Measurements from ENCODE around the gene ZCCHC24.

ZCCHC24 gene

GRCh38 chr10:79472951-79473350 lies 27.5 kb upstream of the ZCCHC24 start:
- peaks cover 18% of the 10 kb centered on the region for H3K27me3 ChIP-seq (ENCODE audit: insufficient read depth, insufficient read length)
- DNase-seq (ENCODE audit: low read depth, low spot score), result no peak
- no peaks in the 10 kb centered on the region for H3K36me3 ChIP-seq (ENCODE audit: insufficient read depth, insufficient read length, low read length)
- H3K4me1 ChIP-seq (ENCODE audit: insufficient read depth, insufficient read length), result no peaks in the 10 kb centered on the region
- no peak overlapping the region for H3K9ac ChIP-seq (ENCODE audit: insufficient read length, low read depth)
- no peak overlapping the region for H3K4me3 ChIP-seq (ENCODE audit: insufficient read length, low read depth)
- TF ChIP-seq ZNF274 (IDR thresholded peaks at IDR 0.05; ENCODE audit: low read depth, low read length), result no peak
- no peak for TF ChIP-seq SUZ12 (IDR thresholded peaks at IDR 0.05; ENCODE audit: extremely low read depth, insufficient read depth, insufficient read length)
- no peak for TF ChIP-seq YY1 (IDR thresholded peaks at IDR 0.05; ENCODE audit: insufficient read depth, insufficient read length)
- H3K9me3 ChIP-seq (ENCODE audit: insufficient read depth, low read length), result no peaks in the 10 kb centered on the region

DNA sequence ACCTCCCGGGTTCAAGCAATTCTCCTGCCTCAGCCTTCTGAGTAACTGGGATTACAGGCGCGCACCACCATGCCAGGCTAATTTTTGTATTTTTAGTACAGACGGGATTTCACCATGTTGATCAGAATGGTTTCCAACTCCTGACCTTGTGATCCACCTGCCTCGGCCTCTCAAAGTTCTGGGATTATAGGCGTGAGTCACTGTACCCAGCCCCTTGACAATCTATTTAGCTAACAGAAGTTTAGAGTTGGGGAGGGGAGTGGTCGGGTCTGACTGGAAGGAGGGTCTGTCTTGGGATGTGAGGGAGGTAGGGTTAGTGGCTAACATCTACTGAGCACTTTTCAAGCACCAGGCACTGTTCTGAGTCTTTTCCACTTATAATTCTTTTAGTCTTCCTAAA lies 27.0 kb upstream of the ZCCHC24 start:
- TF ChIP-seq SUZ12 (IDR thresholded peaks at IDR 0.05; ENCODE audit: extremely low read depth, insufficient read depth, insufficient read length) (no peak), YY1 (IDR thresholded peaks at IDR 0.05; ENCODE audit: insufficient read depth, insufficient read length) (no peak), ZNF274 (IDR thresholded peaks at IDR 0.05; ENCODE audit: low read depth, low read length) (no peak)
- Histone ChIP-seq H3K4me1 (ENCODE audit: insufficient read depth, insufficient read length) (no peaks in the 10 kb centered on the region), H3K9me3 (ENCODE audit: insufficient read depth, low read length) (no peaks in the 10 kb centered on the region), H3K27me3 (ENCODE audit: insufficient read depth, insufficient read length) (peaks cover 18% of the 10 kb centered on the region), H3K9ac (ENCODE audit: insufficient read length, low read depth) (no peak overlapping the region), H3K4me3 (ENCODE audit: insufficient read length, low read depth) (no peak overlapping the region), H3K36me3 (ENCODE audit: insufficient read depth, insufficient read length, low read length) (no peaks in the 10 kb centered on the region)
- no peak for DNase-seq (ENCODE audit: low read depth, low spot score)

- no peaks in the 10 kb centered on the region for H3K4me1 ChIP-seq (ENCODE audit: insufficient read depth, insufficient read length)
- no peaks in the 10 kb centered on the region for H3K36me3 ChIP-seq (ENCODE audit: insufficient read depth, insufficient read length, low read length)
- no peak overlapping the region for H3K9ac ChIP-seq (ENCODE audit: insufficient read length, low read depth)
- no peak overlapping the region for H3K4me3 ChIP-seq (ENCODE audit: insufficient read length, low read depth)
- H3K27me3 ChIP-seq (ENCODE audit: insufficient read depth, insufficient read length), result peaks cover 18% of the 10 kb centered on the region
- DNase-seq (ENCODE audit: low read depth, low spot score), result no peak
- TF ChIP-seq ZNF274 (IDR thresholded peaks at IDR 0.05; ENCODE audit: low read depth, low read length), result no peak
- TF ChIP-seq SUZ12 (IDR thresholded peaks at IDR 0.05; ENCODE audit: extremely low read depth, insufficient read depth, insufficient read length), result no peak
- TF ChIP-seq YY1 (IDR thresholded peaks at IDR 0.05; ENCODE audit: insufficient read depth, insufficient read length), result no peak
- no peaks in the 10 kb centered on the region for H3K9me3 ChIP-seq (ENCODE audit: insufficient read depth, low read length)
Measured at GRCh38 chr10:79471776-79472175, 26.4 kb upstream of the ZCCHC24 start.

GRCh38 chr10:79470096-79470495 lies 24.7 kb upstream of the ZCCHC24 start:
- no peak overlapping the region for H3K9ac ChIP-seq (ENCODE audit: insufficient read length, low read depth)
- H3K36me3 ChIP-seq (ENCODE audit: insufficient read depth, insufficient read length, low read length), result no peaks in the 10 kb centered on the region
- H3K27me3 ChIP-seq (ENCODE audit: insufficient read depth, insufficient read length), result peaks cover 5% of the 10 kb centered on the region
- no peaks in the 10 kb centered on the region for H3K9me3 ChIP-seq (ENCODE audit: insufficient read depth, low read length)
- DNase-seq (ENCODE audit: low read depth, low spot score), result no peak
- no peaks in the 10 kb centered on the region for H3K4me1 ChIP-seq (ENCODE audit: insufficient read depth, insufficient read length)
- H3K4me3 ChIP-seq (ENCODE audit: insufficient read length, low read depth), result no peak overlapping the region
- TF ChIP-seq YY1 (IDR thresholded peaks at IDR 0.05; ENCODE audit: insufficient read depth, insufficient read length) (no peak), ZNF274 (IDR thresholded peaks at IDR 0.05; ENCODE audit: low read depth, low read length) (no peak), SUZ12 (IDR thresholded peaks at IDR 0.05; ENCODE audit: extremely low read depth, insufficient read depth, insufficient read length) (no peak)

DNA sequence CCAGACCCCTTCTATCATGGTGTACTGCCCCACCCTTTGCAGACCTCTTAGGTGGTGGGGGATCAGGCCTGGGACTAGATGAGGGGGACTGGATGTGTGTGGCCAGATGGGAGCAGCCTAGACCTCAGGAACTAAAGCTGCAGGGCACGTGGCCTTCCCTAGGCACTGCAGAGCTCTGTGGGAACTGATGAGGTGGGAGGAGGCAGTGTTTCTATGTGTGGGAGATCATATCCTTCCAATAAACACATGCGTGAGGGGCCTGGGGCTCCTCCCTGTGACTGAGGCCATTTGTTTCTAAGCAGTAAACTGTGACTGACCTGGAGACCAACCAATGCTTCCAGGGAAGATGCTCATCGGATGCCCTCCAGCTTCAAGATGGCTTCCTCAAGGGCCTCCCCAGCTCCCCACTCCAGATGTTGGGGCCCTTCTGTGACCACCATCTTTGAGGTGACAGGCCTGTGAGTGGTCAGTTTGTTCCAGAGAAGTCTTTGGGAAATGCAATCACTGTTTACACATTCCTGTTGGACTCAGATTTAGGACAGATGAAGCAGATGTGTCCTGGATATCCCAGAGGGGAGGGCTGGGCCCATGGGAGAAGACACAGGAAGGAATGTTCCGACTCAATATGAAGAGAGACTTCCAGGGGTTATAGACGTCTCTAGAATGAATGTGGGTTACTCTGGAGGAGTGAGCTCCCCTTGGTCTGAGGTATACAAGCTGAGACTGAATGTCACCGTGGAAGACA lies 23.6 kb upstream of the ZCCHC24 start:
- H3K4me1 ChIP-seq (ENCODE audit: insufficient read depth, insufficient read length), result no peaks in the 10 kb centered on the region
- TF ChIP-seq ZNF274 (IDR thresholded peaks at IDR 0.05; ENCODE audit: low read depth, low read length) (no peak), SUZ12 (IDR thresholded peaks at IDR 0.05; ENCODE audit: extremely low read depth, insufficient read depth, insufficient read length) (no peak), YY1 (IDR thresholded peaks at IDR 0.05; ENCODE audit: insufficient read depth, insufficient read length) (no peak)
- H3K4me3 ChIP-seq (ENCODE audit: insufficient read length, low read depth), result no peak overlapping the region
- no peaks in the 10 kb centered on the region for H3K36me3 ChIP-seq (ENCODE audit: insufficient read depth, insufficient read length, low read length)
- H3K9ac ChIP-seq (ENCODE audit: insufficient read length, low read depth), result no peak overlapping the region
- peaks cover 4% of the 10 kb centered on the region for H3K27me3 ChIP-seq (ENCODE audit: insufficient read depth, insufficient read length)
- H3K9me3 ChIP-seq (ENCODE audit: insufficient read depth, low read length), result no peaks in the 10 kb centered on the region
- no peak for DNase-seq (ENCODE audit: low read depth, low spot score)

DNA sequence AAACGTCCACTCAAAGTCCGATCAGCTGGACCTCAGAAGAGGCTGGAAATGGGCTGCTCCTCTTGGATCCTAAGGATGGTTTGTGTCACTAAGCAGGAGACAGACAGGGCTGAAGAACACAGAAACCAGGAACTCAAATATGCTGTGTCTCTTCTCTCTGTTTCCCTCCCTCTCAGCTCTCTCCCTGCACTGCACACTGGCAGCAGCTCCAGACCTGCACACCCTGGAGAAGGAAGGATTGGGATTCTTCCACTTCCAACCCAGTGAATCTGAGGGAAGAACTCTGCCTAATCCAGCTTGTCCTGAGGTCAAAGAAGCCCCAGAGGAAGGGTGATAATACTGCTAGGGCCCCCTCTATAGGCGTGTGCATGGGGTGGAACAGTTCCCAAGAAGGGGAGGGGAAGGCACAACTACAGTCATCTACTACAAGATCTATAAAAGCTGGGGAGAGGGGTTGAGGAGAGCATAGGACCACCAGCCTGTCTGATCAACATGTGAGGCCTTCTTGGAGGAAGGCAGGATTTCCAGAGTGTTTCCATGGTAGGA lies 22.7 kb upstream of the ZCCHC24 start:
- TF ChIP-seq SUZ12 (IDR thresholded peaks at IDR 0.05; ENCODE audit: extremely low read depth, insufficient read depth, insufficient read length), result no peak
- TF ChIP-seq YY1 (IDR thresholded peaks at IDR 0.05; ENCODE audit: insufficient read depth, insufficient read length), result no peak
- TF ChIP-seq ZNF274 (IDR thresholded peaks at IDR 0.05; ENCODE audit: low read depth, low read length), result no peak
- Histone ChIP-seq H3K4me3 (ENCODE audit: insufficient read length, low read depth) (no peak overlapping the region), H3K36me3 (ENCODE audit: insufficient read depth, insufficient read length, low read length) (no peaks in the 10 kb centered on the region), H3K27me3 (ENCODE audit: insufficient read depth, insufficient read length) (peaks cover 5% of the 10 kb centered on the region), H3K4me1 (ENCODE audit: insufficient read depth, insufficient read length) (no peaks in the 10 kb centered on the region), H3K9me3 (ENCODE audit: insufficient read depth, low read length) (no peaks in the 10 kb centered on the region), H3K9ac (ENCODE audit: insufficient read length, low read depth) (no peak overlapping the region)
- no peak for DNase-seq (ENCODE audit: low read depth, low spot score)

DNA sequence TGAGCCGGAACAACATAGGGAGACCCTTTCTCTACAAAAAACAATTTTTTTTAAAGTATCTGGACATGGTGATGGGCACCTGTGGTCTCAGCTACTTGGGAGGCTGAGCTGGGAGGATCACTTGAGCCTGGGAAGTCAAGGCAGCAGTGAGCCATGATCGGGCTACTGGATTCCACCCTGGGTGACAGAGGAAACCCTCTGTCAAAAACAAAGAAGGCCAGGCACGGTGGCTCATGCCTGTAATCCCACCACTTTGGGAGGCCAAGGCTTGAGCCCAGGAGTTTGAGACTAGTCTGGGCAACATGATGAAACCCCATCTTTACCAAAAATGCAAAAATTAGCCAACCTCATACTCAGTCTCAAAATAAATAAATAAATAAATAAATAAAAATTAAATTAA lies 19.9 kb upstream of the ZCCHC24 start:
- no peak for DNase-seq (ENCODE audit: low read depth, low spot score)
- TF ChIP-seq SUZ12 (IDR thresholded peaks at IDR 0.05; ENCODE audit: extremely low read depth, insufficient read depth, insufficient read length), result no peak
- TF ChIP-seq ZNF274 (IDR thresholded peaks at IDR 0.05; ENCODE audit: low read depth, low read length), result no peak
- no peak for TF ChIP-seq YY1 (IDR thresholded peaks at IDR 0.05; ENCODE audit: insufficient read depth, insufficient read length)
- no peak overlapping the region for H3K9ac ChIP-seq (ENCODE audit: insufficient read length, low read depth)
- no peak overlapping the region for H3K4me3 ChIP-seq (ENCODE audit: insufficient read length, low read depth)
- no peaks in the 10 kb centered on the region for H3K36me3 ChIP-seq (ENCODE audit: insufficient read depth, insufficient read length, low read length)
- no peaks in the 10 kb centered on the region for H3K9me3 ChIP-seq (ENCODE audit: insufficient read depth, low read length)
- no peaks in the 10 kb centered on the region for H3K4me1 ChIP-seq (ENCODE audit: insufficient read depth, insufficient read length)
- H3K27me3 ChIP-seq (ENCODE audit: insufficient read depth, insufficient read length), result peaks cover 24% of the 10 kb centered on the region

All from NT2/D1 (cell line).